NB4 (cell line): Measurements from ENCODE around the gene PPP1R3D.

Experiments used
- DNase-seq: peaks from one replicate; pipeline ENCODE4 v3.0.0; 2010; ENCODE audit warnings: low read depth
- H3K4me3 ChIP-seq: one replicate; pipeline ENCODE4 v1.5.1; 2011; ENCODE audit warnings: mild to moderate bottlenecking, low read depth, low read length, moderate library complexity
- CTCF ChIP-seq: IDR thresholded peaks from one replicate; pipeline ENCODE4 v1.5.1; 2012; ENCODE audit warnings: low read depth, low read length
- MAX ChIP-seq: IDR thresholded peaks from 2 replicates; pipeline ENCODE4 v1.6.1; 2011; ENCODE audit warnings: low read depth, low read length
- MYC ChIP-seq: IDR thresholded peaks from 2 replicates; pipeline ENCODE4 v1.6.1; 2011; ENCODE audit warnings: low read depth, low read length
- POLR2A ChIP-seq: IDR thresholded peaks from 2 replicates; pipeline ENCODE4 v1.6.1; 2011; ENCODE audit warnings: mild to moderate bottlenecking; ENCODE audit not compliant: insufficient read length; ENCODE audit errors: extremely low read depth

PPP1R3D gene

GRCh38 chr20:59935457-59936185 is 4.5 kb downstream of the PPP1R3D start:
- DNase-seq, result no peak
- TF ChIP-seq POLR2A (no peak), MAX (no peak), CTCF (no peak), MYC (no peak)
- no peak overlapping the region for H3K4me3 ChIP-seq

- no peak overlapping the region for H3K4me3 ChIP-seq
- DNase-seq, result no peak
- TF ChIP-seq POLR2A (no peak), CTCF (no peak), MYC (no peak), MAX (no peak)
Measured at GRCh38 chr20:59933849-59934585, 6.1 kb downstream of the PPP1R3D start.

GRCh38 chr20:59933296-59933848 is 6.7 kb downstream of the PPP1R3D start, which contains the start of gene SYCP2:
Gene SYCP2, minus strand, starts transcription at chr20:59933637. Its CDS starts 11,224 bp downstream, at chr20:59922413.
- no peak for DNase-seq
- TF ChIP-seq CTCF (no peak), MYC (no peak), POLR2A (no peak), MAX (no peak)
- no peak within 1 kb of the TSS for H3K4me3 ChIP-seq

GRCh38 chr20:59932616-59933295 is 7.3 kb downstream of the PPP1R3D start:
- TF ChIP-seq POLR2A (no peak), CTCF (no peak), MAX (no peak), MYC (no peak)
- H3K4me3 ChIP-seq, result no peak overlapping the region
- DNase-seq, result no peak

- H3K4me3 ChIP-seq, result no peak overlapping the region
- TF ChIP-seq POLR2A (no peak), CTCF (no peak), MYC (no peak), MAX (no peak)
Measured at GRCh38 chr20:59931511-59932312, 8.4 kb downstream of the PPP1R3D start.

More at GRCh38 chr20:59931511-59932312, 8.4 kb downstream of the PPP1R3D start:
- DNase-seq, result no peak
